ENCODE results near the gene THAP8. TPM values are rescaled to one million over a fixed set of nuclear protein-coding genes. Genes with fewer than 3 reads are reported as not detected.
A peak's percentile ranks its signal among the peaks of the same experiment; 100 is the strongest.

THAP8 gene
- total RNA-seq, 1 experiment from 2014 or later = 6.6 TPM

DNA sequence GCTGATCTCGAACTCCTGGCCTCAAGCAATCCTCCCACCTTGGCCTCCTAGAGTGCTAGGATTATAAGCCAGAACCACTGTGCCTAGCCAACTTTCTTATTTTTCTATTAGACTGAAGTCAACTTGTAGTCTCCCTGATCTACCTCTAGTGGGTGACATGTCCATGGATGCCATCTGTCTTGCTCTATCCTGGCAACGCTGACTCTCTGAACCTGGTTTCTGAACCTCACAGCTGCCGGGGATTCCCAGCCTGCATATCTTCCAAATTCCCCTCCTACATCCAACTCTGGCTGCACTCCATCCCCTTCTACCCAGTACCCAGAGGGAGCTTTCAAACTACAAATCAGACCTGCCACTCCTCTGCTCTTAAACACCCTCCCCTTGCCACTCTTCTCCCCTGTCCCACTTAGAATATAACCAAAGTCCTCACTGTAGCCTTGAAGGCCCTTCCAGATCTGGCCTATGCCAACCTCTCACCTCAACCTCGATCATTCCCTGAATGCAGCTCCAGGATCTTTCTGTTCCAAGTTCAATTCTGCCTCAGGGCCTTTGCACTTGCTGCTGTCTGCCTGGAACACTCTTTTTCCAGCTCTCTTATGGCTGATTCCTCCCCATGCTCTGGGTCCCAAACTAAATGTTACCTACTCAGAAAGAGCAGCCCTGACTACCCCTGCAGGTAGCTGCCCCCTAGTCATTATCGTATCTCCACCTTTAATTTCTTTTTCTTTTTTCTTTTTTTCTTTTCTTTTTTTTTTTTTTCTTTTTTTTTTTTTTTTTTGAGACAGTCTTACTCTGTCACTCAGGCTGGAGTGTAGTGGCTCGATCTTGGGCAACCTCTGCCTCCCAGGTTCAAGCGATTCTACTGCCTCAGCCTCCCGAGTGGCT, 23.6 kb downstream of the THAP8 start:
- TF ChIP-seq NR1H2 (CRISPR knock-in tag; IDR thresholded peaks at IDR 0.05) (no peak), FOXP1 (CRISPR knock-in tag; IDR thresholded peaks at IDR 0.05; ENCODE audit: borderline replicate concordance) (no peak)
- TF ChIP-seq, protein P1, sequence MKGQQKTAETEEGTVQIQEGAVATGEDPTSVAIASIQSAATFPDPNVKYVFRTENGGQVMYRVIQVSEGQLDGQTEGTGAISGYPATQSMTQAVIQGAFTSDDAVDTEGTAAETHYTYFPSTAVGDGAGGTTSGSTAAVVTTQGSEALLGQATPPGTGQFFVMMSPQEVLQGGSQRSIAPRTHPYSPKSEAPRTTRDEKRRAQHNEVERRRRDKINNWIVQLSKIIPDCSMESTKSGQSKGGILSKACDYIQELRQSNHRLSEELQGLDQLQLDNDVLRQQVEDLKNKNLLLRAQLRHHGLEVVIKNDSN (CRISPR knock-in tag; IDR thresholded peaks at IDR 0.05) = no peak
- no peak for DNase-seq (ENCODE audit: low spot score)
- Mint-ChIP-seq H3K4me3 (no peak overlapping the region), H3K27me3 (ENCODE audit: low read depth) (peaks cover 28% of the 10 kb centered on the region), H3K9me3 (no peaks in the 10 kb centered on the region), H3K4me1 (peaks cover 6% of the 10 kb centered on the region), H3K36me3 (no peaks in the 10 kb centered on the region), H3K27ac (no peak overlapping the region)
- CTCF ChIA-PET = interaction anchor here (1.3 kb wide), 1 partner anchor 16 kb away, joined by 3 read pairs; the partner anchor contains the start of gene ALKBH6
- POLR2A ChIA-PET = no interaction called here
- no peak for ATAC-seq

DNA sequence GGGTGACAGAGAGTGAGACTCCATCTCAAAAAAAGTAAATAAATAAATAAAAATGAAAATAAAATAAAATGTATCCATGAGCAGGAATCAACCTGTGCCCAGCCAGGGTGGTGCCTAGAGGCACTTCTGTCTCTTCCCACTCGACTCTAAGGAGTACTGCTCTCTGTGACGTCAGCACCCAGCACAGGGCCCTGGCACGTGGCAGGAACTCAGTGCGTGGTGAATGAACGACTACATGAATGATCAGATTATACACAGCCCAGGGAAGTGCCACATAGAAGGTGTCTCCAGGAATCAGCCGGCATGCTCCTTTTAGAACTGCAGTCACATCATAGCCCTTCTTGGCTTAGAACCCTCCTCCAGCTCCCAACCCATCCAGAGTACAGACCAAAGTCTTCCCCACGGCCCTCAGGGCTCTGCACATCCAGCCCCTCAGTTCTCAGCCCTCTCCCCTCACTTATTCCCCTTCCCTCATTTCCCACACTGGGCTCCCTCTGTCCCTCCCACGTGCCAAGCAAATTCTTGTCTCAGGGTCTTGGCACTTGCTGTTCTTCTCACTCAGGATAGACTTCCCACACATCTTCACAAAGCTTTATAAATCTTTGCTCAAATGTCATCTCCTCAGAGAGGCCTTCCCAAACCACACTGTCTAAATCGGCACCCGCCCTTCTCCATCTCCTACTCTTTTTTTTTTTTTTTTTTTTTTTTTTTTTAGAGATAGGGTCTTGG, 25.6 kb downstream of the THAP8 start:
- DNase-seq (ENCODE audit: low spot score) (no peak), ATAC-seq (no peak)
- CTCF ChIA-PET = no interaction called here
- Mint-ChIP-seq H3K36me3 (peaks cover 4% of the 10 kb centered on the region; the same call in 1 of the 2 replicates), H3K27ac (peak overlapping the region; percentile 74; the same call in 1 of the 2 replicates), H3K4me3 (no peak overlapping the region), H3K27me3 (ENCODE audit: low read depth) (peaks cover 13% of the 10 kb centered on the region), H3K4me1 (peaks cover 6% of the 10 kb centered on the region), H3K9me3 (no peaks in the 10 kb centered on the region)
- POLR2A ChIA-PET = no interaction called here
- no peak for TF ChIP-seq CBFB (CRISPR knock-in tag; IDR thresholded peaks at IDR 0.05; ENCODE audit: low read depth)
- TF ChIP-seq ZNF138 (CRISPR knock-in tag; conservative IDR thresholded peaks at IDR 0.05) = no peak
- TF ChIP-seq IRF2 (CRISPR knock-in tag; IDR thresholded peaks at IDR 0.05; ENCODE audit: borderline replicate concordance, low read depth) = no peak
- no peak for TF ChIP-seq NR3C1 (CRISPR knock-in tag; conservative IDR thresholded peaks at IDR 0.05; ENCODE audit: low read depth)
- TF ChIP-seq SOX15 (CRISPR knock-in tag; IDR thresholded peaks at IDR 0.05) = no peak
- TF ChIP-seq TP53 (CRISPR knock-in tag; IDR thresholded peaks at IDR 0.05) = no peak
- TF ChIP-seq, protein P2, sequence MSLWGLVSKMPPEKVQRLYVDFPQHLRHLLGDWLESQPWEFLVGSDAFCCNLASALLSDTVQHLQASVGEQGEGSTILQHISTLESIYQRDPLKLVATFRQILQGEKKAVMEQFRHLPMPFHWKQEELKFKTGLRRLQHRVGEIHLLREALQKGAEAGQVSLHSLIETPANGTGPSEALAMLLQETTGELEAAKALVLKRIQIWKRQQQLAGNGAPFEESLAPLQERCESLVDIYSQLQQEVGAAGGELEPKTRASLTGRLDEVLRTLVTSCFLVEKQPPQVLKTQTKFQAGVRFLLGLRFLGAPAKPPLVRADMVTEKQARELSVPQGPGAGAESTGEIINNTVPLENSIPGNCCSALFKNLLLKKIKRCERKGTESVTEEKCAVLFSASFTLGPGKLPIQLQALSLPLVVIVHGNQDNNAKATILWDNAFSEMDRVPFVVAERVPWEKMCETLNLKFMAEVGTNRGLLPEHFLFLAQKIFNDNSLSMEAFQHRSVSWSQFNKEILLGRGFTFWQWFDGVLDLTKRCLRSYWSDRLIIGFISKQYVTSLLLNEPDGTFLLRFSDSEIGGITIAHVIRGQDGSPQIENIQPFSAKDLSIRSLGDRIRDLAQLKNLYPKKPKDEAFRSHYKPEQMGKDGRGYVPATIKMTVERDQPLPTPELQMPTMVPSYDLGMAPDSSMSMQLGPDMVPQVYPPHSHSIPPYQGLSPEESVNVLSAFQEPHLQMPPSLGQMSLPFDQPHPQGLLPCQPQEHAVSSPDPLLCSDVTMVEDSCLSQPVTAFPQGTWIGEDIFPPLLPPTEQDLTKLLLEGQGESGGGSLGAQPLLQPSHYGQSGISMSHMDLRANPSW (CRISPR knock-in tag; conservative IDR thresholded peaks at IDR 0.05; ENCODE audit: low read depth) = no peak
- TF ChIP-seq ETV6 (CRISPR knock-in tag; IDR thresholded peaks at IDR 0.05) = no peak
- TF ChIP-seq, protein P3, sequence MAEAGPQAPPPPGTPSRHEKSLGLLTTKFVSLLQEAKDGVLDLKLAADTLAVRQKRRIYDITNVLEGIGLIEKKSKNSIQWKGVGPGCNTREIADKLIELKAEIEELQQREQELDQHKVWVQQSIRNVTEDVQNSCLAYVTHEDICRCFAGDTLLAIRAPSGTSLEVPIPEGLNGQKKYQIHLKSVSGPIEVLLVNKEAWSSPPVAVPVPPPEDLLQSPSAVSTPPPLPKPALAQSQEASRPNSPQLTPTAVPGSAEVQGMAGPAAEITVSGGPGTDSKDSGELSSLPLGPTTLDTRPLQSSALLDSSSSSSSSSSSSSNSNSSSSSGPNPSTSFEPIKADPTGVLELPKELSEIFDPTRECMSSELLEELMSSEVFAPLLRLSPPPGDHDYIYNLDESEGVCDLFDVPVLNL (CRISPR knock-in tag; IDR thresholded peaks at IDR 0.05; ENCODE audit: borderline replicate concordance, low read depth) = no peak
- no peak for TF ChIP-seq ZNF423 (CRISPR knock-in tag; IDR thresholded peaks at IDR 0.05)
- no peak for TF ChIP-seq FOXK1 (CRISPR knock-in tag; IDR thresholded peaks at IDR 0.05)
- no peak for TF ChIP-seq OVOL2 (CRISPR knock-in tag; IDR thresholded peaks at IDR 0.05; ENCODE audit: borderline replicate concordance)
- TF ChIP-seq, protein P4, sequence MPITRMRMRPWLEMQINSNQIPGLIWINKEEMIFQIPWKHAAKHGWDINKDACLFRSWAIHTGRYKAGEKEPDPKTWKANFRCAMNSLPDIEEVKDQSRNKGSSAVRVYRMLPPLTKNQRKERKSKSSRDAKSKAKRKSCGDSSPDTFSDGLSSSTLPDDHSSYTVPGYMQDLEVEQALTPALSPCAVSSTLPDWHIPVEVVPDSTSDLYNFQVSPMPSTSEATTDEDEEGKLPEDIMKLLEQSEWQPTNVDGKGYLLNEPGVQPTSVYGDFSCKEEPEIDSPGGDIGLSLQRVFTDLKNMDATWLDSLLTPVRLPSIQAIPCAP (CRISPR knock-in tag; IDR thresholded peaks at IDR 0.05) = no peak
- TF ChIP-seq, protein P5, sequence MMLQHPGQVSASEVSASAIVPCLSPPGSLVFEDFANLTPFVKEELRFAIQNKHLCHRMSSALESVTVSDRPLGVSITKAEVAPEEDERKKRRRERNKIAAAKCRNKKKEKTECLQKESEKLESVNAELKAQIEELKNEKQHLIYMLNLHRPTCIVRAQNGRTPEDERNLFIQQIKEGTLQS (CRISPR knock-in tag; conservative IDR thresholded peaks at IDR 0.05) = no peak
- no peak for TF ChIP-seq KAT7 (CRISPR knock-in tag; IDR thresholded peaks at IDR 0.05; ENCODE audit: borderline replicate concordance)
- no peak for TF ChIP-seq RORB (CRISPR knock-in tag; IDR thresholded peaks at IDR 0.05)
- TF ChIP-seq JAZF1 (CRISPR knock-in tag; IDR thresholded peaks at IDR 0.05) = no peak
- no peak for TF ChIP-seq NR1H2 (CRISPR knock-in tag; IDR thresholded peaks at IDR 0.05)

Measured in WTC11 (cell line).